GM12801 (cell line): ENCODE measurements around the gene MACROD2.

Experiments used
- TF ChIP-seq, protein P1 (sequence below): IDR thresholded peaks from one replicate; pipeline ENCODE4 v1.5.1; 2011; ENCODE audit warnings: control low read depth; ENCODE audit not compliant: insufficient read length; ENCODE audit errors: extremely low read depth

Gene MACROD2

DNA sequence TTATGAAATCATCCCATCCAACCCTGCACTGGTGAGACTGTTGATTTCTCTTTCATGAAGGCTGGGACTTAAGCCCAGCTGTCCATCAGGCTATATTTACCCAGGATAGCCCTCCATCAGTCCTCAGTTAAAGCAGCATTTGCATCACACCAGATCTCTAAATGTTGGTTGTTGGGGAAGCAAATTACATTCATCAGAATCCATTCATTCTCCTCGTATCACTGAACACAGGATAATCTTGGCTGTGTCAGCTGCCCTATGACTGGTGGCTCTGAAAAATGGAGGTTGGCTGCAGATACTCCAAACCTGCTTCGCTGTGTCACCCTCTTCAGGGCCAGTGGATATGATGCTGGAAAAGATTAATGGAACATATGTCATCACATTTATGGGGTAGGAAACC, 1859.6 kb downstream of the MACROD2 start:
- TF ChIP-seq, protein P1, sequence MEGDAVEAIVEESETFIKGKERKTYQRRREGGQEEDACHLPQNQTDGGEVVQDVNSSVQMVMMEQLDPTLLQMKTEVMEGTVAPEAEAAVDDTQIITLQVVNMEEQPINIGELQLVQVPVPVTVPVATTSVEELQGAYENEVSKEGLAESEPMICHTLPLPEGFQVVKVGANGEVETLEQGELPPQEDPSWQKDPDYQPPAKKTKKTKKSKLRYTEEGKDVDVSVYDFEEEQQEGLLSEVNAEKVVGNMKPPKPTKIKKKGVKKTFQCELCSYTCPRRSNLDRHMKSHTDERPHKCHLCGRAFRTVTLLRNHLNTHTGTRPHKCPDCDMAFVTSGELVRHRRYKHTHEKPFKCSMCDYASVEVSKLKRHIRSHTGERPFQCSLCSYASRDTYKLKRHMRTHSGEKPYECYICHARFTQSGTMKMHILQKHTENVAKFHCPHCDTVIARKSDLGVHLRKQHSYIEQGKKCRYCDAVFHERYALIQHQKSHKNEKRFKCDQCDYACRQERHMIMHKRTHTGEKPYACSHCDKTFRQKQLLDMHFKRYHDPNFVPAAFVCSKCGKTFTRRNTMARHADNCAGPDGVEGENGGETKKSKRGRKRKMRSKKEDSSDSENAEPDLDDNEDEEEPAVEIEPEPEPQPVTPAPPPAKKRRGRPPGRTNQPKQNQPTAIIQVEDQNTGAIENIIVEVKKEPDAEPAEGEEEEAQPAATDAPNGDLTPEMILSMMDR = no peak

DNA sequence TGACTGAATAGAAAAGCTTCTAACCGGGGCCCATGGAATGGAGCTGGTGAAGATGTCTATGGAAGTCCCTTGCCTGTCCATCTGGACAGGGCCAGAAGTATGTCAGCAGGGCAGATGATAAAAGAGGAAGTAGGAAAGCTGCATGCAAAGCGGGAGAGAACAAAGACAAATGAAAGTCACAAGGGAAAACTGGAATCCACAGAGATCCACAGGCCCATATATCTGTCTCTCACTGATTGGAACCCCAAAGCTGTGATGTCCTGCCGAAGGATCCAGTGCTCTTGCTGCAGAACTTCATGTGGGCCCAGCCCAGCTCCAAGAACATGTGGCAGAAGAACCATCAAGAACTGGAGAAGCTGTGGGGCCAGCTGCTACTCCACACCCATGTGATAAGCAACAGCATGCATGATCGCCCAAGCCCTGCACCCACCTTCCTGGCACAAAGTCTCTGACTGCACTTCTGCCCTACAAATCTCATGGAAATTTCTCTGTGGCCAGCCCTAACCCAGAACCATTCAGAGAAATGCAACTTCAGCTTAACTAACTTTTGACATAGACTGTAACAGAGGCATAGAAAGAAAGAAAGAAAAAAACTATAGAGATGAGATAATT, 1862.0 kb downstream of the MACROD2 start:
- TF ChIP-seq, protein P1 = no peak

DNA sequence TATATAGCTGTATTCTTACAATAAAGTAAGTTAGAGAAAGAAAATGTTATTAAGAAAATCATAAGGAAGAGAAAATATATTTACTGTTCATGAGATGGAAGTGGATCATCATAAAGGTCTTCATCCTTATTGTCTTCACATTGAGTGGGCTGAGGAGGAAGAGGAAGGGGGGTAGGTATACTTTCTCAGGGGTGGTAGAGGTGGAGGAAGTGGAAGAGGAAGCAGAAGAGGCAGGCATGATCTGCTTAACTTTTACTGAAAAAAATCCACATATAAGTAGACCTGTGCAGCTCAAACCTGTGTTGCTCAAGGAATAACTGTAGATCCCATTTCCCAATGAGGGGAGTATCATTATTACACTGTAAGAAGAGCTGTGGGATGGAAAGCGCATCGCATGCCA, 1863.7 kb downstream of the MACROD2 start:
- TF ChIP-seq, protein P1 = no peak

DNA sequence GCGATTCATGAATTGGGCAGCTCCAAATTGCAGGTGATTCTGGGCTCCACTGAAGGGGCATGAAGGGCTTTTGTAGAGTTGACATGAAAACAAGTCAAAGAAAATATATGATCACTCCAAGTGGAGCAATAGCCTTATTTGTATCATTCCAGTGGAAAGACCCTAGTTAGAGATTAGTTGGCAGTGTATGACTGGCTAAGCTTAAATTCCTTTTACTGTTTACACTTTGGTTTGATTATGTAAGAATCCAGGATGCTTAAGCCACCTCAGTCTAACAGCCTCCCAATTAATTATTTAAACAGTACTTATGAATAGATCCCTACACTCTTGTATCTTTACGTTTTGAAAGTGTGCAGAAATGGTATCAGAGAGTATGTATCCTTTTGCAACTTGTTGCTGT, 1865.5 kb downstream of the MACROD2 start:
- TF ChIP-seq, protein P1 = no peak

DNA sequence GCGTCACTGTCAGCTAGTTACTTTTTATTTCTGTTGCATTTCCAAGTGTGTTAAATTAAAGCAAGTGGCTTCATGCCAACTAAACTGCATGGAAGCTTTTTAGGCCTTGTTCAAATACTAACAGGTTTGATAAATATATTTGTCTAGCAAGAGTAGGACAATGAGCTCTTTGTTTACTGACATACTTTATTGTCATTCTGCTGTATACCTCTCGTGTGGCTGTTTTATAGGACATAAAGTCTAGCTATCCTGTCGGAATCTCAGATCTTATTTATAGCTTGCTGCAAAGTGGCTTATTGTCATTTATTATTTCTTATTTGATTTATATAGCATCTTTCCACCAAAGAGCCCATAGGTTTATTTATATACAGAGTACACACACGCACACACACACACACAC, 1866.9 kb downstream of the MACROD2 start:
- TF ChIP-seq, protein P1 = no peak

DNA sequence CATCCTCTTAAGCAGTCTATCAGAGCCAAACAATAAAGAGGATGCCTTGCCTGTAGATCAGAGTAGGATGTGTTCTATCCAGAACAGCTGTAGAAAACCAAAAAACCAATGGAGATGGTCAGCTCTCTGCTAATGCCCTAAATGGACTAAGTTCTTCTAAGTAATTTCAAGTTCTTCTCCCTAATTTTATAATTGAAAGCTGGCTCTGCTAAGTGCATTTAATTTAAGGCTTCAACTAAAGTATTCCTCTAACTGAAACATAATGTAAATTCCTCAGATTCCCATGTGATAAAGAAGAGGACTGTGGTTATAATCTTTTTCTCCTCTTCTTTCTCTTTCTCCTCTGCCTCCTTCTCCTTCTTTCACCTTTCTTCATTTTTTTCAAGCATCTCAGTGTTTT, 1868.4 kb downstream of the MACROD2 start:
- TF ChIP-seq, protein P1 = no peak

DNA sequence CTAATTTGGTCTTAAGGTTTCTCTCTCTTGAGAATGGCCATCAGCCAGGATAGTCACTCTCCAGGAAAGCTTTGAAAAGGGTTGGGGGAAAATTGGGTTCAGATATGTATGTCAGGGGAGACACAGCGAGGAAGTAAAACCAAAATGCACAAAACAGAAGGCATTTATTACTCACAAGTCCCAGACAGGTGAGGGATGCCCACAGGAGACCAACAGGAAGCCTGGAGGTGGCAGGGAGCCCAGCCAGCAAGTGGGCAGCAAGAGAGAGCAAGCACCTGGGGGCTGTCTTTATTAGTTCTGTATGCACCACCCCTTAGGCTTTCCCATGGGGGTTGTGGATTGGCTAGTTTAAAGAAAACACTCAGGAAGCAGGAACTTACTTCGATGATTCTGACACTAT, 1870.2 kb downstream of the MACROD2 start:
- TF ChIP-seq, protein P1 = no peak
